HG02763 (cell line): ENCODE data around the gene PES1.
"Not testable (repeated sequence)": the region's sequence is repeated elsewhere in the genome, so short reads cannot be mapped to it uniquely, and the experiment has no call there.

Experiments used
- ATAC-seq: cut with Tn5 transposase; IDR thresholded peaks from one replicate; pipeline ENCODE4 v1.9.1; 2021; ENCODE audit warnings: mild to moderate bottlenecking, moderate library complexity; ENCODE audit not compliant: unreplicated experiment

PES1 gene

GRCh38 chr22:30609260-30610185 lies 17.8 kb upstream of the PES1 start:
- no peak for ATAC-seq

- ATAC-seq, result no peak
Measured at GRCh38 chr22:30607939-30608338, 16.2 kb upstream of the PES1 start.

DNA sequence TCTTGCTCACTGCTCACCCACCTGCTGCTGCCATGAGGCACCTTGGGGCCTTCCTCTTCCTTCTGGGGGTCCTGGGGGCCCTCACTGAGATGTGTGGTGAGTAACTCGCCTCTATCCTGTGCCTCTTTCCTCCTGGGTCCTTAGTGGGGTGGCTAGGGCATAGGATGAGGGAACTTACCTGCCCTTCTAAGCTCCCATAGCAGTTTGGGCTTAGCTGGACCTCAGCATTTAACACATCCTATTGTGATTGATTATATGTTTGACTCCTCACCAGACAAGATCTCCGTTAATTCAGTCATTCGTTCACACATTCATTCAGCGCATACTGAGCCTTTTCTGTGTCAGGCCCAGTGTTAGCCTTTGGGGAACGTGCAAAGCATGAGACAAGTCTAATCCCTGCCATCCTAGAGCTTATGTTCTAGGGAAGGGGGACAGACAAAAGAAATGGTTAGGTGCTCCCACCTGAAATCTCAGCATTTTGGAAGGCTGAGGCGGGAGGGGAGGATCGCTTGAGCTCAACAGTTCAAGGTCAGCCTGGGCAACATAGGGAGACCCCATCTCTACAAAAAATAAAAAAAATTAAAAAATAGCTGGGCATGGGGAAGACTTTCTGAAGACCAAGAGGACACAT lies 15.7 kb upstream of the PES1 start:
- no peak for ATAC-seq

- no peak for ATAC-seq
Measured at GRCh38 chr22:30606455-30607299, 15.0 kb upstream of the PES1 start, which contains the start of gene TCN2. TCN2 (plus strand) TSS chr22:30607174; CDS start chr22:30607332, 158 bp downstream.

DNA sequence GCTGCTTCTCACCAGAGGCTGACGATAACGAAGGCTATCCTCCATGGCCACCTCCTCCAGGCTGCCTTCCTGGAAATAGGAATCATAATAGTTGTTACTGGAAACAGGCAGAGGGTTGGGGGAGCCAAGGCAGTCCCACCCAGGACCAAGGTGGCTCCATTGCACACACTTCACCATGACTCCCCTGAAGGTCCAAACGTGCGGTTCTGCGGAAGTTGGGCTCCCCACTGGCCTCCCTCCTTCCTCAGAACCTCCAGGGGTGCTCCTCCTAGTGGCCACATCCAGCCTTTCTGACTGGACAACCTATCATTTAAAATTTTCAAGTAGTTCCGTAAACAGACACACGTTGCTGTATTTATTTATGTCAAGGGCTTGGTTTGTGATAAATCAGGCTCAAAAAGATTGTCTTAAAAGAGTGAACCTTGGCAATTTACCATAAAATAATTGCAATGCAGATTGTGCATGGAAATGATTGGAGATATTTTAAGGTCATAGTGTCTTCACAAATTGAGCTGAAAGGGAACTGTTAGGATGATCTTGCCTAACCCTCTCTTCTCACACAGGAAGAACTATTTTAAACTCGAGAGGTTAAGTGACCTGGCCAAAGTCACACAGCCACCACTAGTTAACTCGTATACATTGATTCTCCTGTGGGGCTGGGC lies 13.9 kb upstream of the PES1 start:
- no peak for ATAC-seq

GRCh38 chr22:30604723-30605122 lies 13.0 kb upstream of the PES1 start:
- no peak for ATAC-seq

DNA sequence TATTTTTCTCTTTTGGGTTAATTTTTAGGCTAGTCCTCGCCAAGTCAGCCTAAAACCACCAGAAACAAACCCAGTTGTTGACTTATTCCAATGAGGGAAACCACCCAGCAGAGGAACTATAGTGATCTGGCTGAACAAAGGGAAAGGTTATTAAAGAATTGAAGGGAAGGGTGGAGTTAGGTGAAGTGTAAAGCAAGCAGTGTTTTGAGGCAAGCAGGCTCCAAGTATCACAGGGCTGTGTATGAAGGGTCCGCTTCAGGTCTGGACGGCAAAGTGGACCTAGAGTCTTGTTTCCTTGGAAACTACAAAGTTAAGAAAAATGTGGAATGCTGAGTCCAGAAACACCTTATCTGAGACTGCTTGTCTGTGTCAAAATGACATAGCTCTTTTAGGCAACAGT lies 12.1 kb upstream of the PES1 start:
- ATAC-seq, result no peak

- ATAC-seq, result no peak
Measured at GRCh38 chr22:30602049-30602448, 10.3 kb upstream of the PES1 start.

- ATAC-seq, result no peak
Measured at GRCh38 chr22:30601464-30601863, 9.8 kb upstream of the PES1 start.

DNA sequence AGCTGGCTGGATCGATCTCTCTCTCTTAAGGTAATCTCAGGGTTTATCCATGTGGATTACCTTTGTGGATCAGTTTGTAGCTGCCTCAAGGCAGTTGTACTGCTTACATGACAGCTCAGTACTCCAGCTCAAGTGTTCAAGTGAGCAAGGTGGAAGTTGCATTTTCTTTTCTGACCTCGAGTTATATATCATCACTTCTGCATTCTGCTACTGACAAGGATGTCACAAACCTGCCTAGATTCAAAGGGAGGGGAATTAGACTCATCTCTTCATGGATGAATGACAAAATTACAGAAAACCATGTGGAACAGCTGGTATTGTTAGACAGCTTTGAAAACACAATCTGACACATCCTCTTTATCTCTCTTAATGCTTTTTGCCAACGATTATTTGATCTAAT lies 9.2 kb upstream of the PES1 start:
- no peak for ATAC-seq

DNA sequence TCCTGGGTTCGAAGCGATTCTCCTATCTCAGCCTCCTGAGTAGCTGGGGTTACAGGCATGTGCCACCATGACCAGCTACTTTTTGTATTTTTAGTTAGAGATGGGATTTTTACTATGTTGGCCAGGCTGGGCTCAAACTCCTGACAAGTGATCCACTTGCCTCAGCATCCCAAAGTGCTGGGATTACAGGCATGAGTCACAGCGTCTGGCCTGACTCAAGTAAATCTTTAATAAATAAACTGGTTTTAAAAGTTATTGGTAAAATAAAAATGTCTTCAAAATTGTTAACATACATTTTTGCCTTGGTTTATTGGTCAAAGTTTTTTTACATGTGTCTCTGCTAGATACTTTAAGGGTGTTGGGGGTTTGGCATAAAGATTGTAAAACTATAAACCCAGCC lies 7.3 kb upstream of the PES1 start:
- no peak for ATAC-seq

GRCh38 chr22:30596886-30597285 lies 5.2 kb upstream of the PES1 start:
- ATAC-seq, result no peak

DNA sequence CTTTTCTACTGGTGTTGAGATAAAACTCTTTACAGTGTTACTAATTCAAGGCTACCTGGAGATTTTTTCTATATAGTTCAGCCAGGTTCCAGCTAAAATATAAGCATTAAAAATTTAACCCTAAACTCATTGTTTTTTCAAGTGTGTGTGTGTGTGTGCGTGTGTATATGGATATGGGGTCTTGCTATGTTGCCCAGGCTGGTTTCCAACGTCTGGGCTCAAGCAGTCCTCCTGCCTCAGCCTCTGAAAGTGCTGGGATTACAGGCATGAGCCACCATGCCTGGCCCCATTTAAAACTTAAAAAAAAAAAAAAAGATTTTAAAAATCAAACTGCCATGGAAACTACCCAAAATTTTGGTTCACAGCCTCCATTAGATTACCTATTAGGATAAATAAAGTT lies 4.5 kb upstream of the PES1 start:
- ATAC-seq, result no peak

- not testable (repeated sequence) for ATAC-seq
Measured at GRCh38 chr22:30592360-30592713, 627 bp upstream of the PES1 start.

- ATAC-seq, result no peak
Measured at GRCh38 chr22:30591191-30591587, 521 bp downstream of the PES1 start.

DNA sequence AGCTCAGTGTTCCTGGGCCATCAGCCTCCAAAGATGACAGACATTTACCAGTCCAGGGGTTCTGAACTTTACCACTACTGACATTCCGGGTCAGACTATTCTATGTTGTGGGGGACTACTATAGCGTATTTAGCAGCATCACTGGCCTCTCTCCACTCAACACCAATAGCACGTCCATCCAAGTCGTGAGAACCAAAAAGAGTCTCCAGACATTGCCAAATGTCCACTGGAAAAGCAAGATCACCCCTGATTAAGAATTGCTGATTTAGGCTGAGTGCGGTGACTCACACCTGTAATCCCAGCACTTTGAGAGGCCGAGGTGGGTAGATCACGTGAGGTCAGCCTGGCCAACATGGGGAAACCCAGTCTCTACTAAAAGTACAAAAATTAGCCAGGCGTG lies 5.3 kb downstream of the PES1 start:
- ATAC-seq, result no peak

DNA sequence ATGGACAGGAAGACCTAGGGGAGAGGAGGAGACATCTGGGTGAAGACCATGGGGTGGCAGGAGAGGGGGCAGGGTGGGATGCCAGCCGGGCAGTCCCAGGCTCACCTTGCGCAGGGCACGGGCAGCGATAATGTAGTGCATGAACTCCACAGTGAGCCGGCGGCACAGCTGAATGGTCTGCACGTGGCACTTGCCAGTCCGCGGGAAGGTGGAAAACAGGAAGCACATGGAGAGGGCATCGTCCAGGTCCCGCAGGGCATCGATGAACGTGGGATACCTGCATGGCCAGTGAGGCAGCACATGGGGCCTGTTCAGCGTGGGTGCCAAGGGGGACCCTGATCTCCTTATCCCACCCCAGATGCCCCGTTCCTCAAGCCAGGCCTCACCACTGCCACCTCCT lies 7.3 kb downstream of the PES1 start:
- no peak for ATAC-seq

GRCh38 chr22:30582788-30583545 lies 8.7 kb downstream of the PES1 start:
- ATAC-seq, result no peak

DNA sequence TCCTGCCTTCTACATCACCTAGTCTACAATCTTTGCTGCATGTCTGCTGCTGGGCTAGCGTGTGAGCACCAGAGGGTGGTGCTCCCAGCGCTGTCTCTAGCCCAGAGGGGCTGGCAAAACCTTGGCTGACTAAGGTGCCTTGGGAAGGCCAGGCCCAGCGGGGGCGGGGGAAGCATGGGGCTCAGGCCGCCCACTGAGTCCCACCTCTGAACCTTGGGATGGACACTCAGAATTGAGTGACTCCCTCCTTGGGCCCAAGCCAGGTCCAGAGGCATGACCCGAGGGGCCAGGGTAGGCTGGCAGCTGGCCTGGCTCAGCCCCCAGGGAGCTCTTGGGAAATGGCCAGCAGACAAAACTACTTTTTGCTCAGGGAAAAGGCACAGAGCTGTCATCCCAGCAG lies 9.7 kb downstream of the PES1 start:
- no peak for ATAC-seq

GRCh38 chr22:30580896-30581295 lies 10.8 kb downstream of the PES1 start:
- no peak for ATAC-seq
